Astrocyte (in vitro differentiated cells and primary cell): ENCODE results near the gene NUP50. TPM values are rescaled to one million over a fixed set of nuclear protein-coding genes. Genes with fewer than 3 reads are reported as not detected.

Source experiments
- DNase-seq: peaks from one replicate; pipeline ENCODE4 v3.0.0-alpha.2; 2010; ENCODE audit warnings: low read depth
- FAIRE-seq: peaks from 2 replicates; lab custom pipeline; 2011; peaks lifted over from hg19 to GRCh38; lab: Jason Lieb, UNC
- H2AFZ ChIP-seq: 2 replicates; pipeline ENCODE4 v1.6.0; 2012; ENCODE audit warnings: low read depth, low read length, inconsistent platforms
- H3K27ac ChIP-seq: 2 replicates; pipeline ENCODE4 v1.5.1; 2011; ENCODE audit warnings: low read depth, low read length, inconsistent platforms
- H3K27me3 ChIP-seq: 2 replicates; pipeline ENCODE4 v1.6.0; 2011; ENCODE audit warnings: low read length, inconsistent platforms; ENCODE audit not compliant: insufficient read depth
- H3K36me3 ChIP-seq: 2 replicates; pipeline ENCODE4 v1.5.1; 2011; ENCODE audit warnings: low read length, inconsistent platforms; ENCODE audit not compliant: insufficient read depth
- H3K4me1 ChIP-seq: 2 replicates; pipeline ENCODE4 v1.5.1; 2011; ENCODE audit warnings: low read length, inconsistent platforms; ENCODE audit not compliant: insufficient read depth
- H3K4me2 ChIP-seq: 2 replicates; pipeline ENCODE4 v1.6.0; 2012; ENCODE audit warnings: low read length, inconsistent platforms
- H3K4me3 ChIP-seq: 2 replicates; pipeline ENCODE4 v1.5.1; 2011; ENCODE audit warnings: low read depth, mild to moderate bottlenecking, low read length, inconsistent platforms; ENCODE audit not compliant: insufficient read depth
- H3K79me2 ChIP-seq: 2 replicates; pipeline ENCODE4 v1.6.0; 2012; ENCODE audit warnings: mild to moderate bottlenecking, low read length, inconsistent platforms; ENCODE audit not compliant: insufficient read depth
- H3K9ac ChIP-seq: 2 replicates; pipeline ENCODE4 v1.6.0; 2012; ENCODE audit warnings: mild to moderate bottlenecking, low read length, inconsistent platforms
- H3K9me3 ChIP-seq: 2 replicates; pipeline ENCODE4 v1.5.1; 2012; ENCODE audit warnings: low read depth, mild to moderate bottlenecking, low read length, inconsistent platforms; ENCODE audit not compliant: insufficient read depth
- H4K20me1 ChIP-seq: 2 replicates; pipeline ENCODE4 v1.6.0; 2012; ENCODE audit warnings: low read length, inconsistent platforms; ENCODE audit not compliant: insufficient read depth
- H3K27ac Mint-ChIP-seq: one replicate; pipeline ENCODE4 v1.8.0; 2021; ENCODE audit warnings: mild to moderate bottlenecking, mixed read lengths; ENCODE audit not compliant: unreplicated experiment
- H3K27me3 Mint-ChIP-seq: one replicate; pipeline ENCODE4 v1.8.0; 2021; ENCODE audit warnings: low read depth, mixed read lengths; ENCODE audit not compliant: unreplicated experiment
- H3K36me3 Mint-ChIP-seq: one replicate; pipeline ENCODE4 v1.8.0; 2021; ENCODE audit warnings: low read depth, mixed read lengths; ENCODE audit not compliant: unreplicated experiment
- H3K4me1 Mint-ChIP-seq: one replicate; pipeline ENCODE4 v1.8.0; 2021; ENCODE audit warnings: low read depth, mixed read lengths; ENCODE audit not compliant: unreplicated experiment
- H3K4me3 Mint-ChIP-seq: one replicate; pipeline ENCODE4 v1.8.0; 2021; ENCODE audit warnings: mild to moderate bottlenecking, moderate library complexity, mixed read lengths; ENCODE audit not compliant: unreplicated experiment
- H3K9me3 Mint-ChIP-seq: one replicate; pipeline ENCODE4 v1.8.0; 2021; ENCODE audit warnings: mild to moderate bottlenecking, mixed read lengths; ENCODE audit not compliant: unreplicated experiment
- EZH2 ChIP-seq: IDR thresholded peaks from 2 replicates; pipeline ENCODE4 v1.6.1; 2012; ENCODE audit warnings: mild to moderate bottlenecking, low read length, inconsistent platforms; ENCODE audit not compliant: insufficient read depth
- total RNA-seq: library from RNA; stranded (reverse); gene quantifications from 2 replicates; pipeline ENCODE4 v1.2.1, GENCODE V29; 2021
- TF ChIP-seq, protein P1 (sequence below): IDR thresholded peaks from 2 replicates; pipeline ENCODE4 v1.5.1; 2011; ENCODE audit warnings: low read depth, mild to moderate bottlenecking, inconsistent platforms, low read length, moderate library complexity; ENCODE audit not compliant: insufficient read depth

The NUP50 gene
- total RNA-seq, 1 donor from 2014 or later, result 56.4 TPM

- H3K4me1 ChIP-seq, result peaks cover 8% of the 10 kb centered on the region
- H3K36me3 Mint-ChIP-seq, result no peaks in the 10 kb centered on the region
- no peak overlapping the region for H3K4me2 ChIP-seq
- no peaks in the 10 kb centered on the region for H3K9me3 Mint-ChIP-seq
- FAIRE-seq (no peak), DNase-seq (no peak)
- TF ChIP-seq, protein P1, sequence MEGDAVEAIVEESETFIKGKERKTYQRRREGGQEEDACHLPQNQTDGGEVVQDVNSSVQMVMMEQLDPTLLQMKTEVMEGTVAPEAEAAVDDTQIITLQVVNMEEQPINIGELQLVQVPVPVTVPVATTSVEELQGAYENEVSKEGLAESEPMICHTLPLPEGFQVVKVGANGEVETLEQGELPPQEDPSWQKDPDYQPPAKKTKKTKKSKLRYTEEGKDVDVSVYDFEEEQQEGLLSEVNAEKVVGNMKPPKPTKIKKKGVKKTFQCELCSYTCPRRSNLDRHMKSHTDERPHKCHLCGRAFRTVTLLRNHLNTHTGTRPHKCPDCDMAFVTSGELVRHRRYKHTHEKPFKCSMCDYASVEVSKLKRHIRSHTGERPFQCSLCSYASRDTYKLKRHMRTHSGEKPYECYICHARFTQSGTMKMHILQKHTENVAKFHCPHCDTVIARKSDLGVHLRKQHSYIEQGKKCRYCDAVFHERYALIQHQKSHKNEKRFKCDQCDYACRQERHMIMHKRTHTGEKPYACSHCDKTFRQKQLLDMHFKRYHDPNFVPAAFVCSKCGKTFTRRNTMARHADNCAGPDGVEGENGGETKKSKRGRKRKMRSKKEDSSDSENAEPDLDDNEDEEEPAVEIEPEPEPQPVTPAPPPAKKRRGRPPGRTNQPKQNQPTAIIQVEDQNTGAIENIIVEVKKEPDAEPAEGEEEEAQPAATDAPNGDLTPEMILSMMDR, result no peak
- TF ChIP-seq EZH2, result no peak
- H3K4me3 Mint-ChIP-seq, result no peak overlapping the region
- H2AFZ ChIP-seq, result no peak overlapping the region
- H3K9me3 ChIP-seq, result no peaks in the 10 kb centered on the region
- no peak overlapping the region for H3K9ac ChIP-seq
- H3K79me2 ChIP-seq, result peaks cover 25% of the 10 kb centered on the region
- H3K4me3 ChIP-seq, result no peak overlapping the region
- peaks cover 55% of the 10 kb centered on the region for H4K20me1 ChIP-seq
- no peak overlapping the region for H3K27ac Mint-ChIP-seq
- H3K4me1 Mint-ChIP-seq, result peaks cover 15% of the 10 kb centered on the region
- H3K36me3 ChIP-seq, result no peaks in the 10 kb centered on the region
- no peak overlapping the region for H3K27ac ChIP-seq
- H3K27me3 Mint-ChIP-seq, result no peaks in the 10 kb centered on the region
- no peaks in the 10 kb centered on the region for H3K27me3 ChIP-seq
Measured at GRCh38 chr22:45218976-45219375, 55.3 kb downstream of the NUP50 start.

DNA sequence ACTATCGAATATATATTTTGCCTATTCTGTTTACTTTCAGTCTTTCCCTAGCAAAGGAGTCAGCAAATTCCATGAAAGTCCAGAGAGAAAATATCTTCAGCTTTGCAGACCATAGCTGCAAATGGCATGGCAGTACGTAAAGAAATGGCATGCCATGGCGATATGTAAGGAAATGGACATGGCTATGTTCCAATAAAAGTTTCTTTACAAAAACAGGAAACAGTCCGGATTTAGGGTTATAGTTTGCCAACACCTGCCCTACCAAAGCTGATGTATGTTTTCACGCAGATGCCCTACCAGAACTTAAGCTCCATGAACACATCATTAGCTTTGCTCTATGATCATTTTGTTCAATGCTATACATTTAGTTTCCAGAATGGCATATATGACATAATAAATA lies 57.5 kb downstream of the NUP50 start:
- Histone ChIP-seq H3K9me3 (no peaks in the 10 kb centered on the region), H3K79me2 (peaks cover 26% of the 10 kb centered on the region), H4K20me1 (peaks cover 69% of the 10 kb centered on the region), H3K36me3 (no peaks in the 10 kb centered on the region), H3K9ac (no peak overlapping the region), H3K27ac (no peak overlapping the region), H3K27me3 (no peaks in the 10 kb centered on the region), H3K4me3 (no peak overlapping the region), H3K4me1 (peaks cover 8% of the 10 kb centered on the region), H3K4me2 (no peak overlapping the region), H2AFZ (no peak overlapping the region)
- no peak for TF ChIP-seq EZH2
- TF ChIP-seq, protein P1, result no peak
- no peaks in the 10 kb centered on the region for H3K9me3 Mint-ChIP-seq
- FAIRE-seq (no peak), DNase-seq (no peak)
- H3K27ac Mint-ChIP-seq, result no peak overlapping the region
- H3K4me1 Mint-ChIP-seq, result peaks cover 18% of the 10 kb centered on the region
- H3K27me3 Mint-ChIP-seq, result no peaks in the 10 kb centered on the region
- H3K36me3 Mint-ChIP-seq, result no peaks in the 10 kb centered on the region
- H3K4me3 Mint-ChIP-seq, result no peak overlapping the region

GRCh38 chr22:45223304-45224117 lies 59.8 kb downstream of the NUP50 start:
- Histone ChIP-seq H3K4me1 (peaks cover 8% of the 10 kb centered on the region), H4K20me1 (peaks cover 72% of the 10 kb centered on the region), H2AFZ (no peak overlapping the region), H3K9ac (no peak overlapping the region), H3K9me3 (no peaks in the 10 kb centered on the region), H3K4me3 (no peak overlapping the region), H3K79me2 (peaks cover 13% of the 10 kb centered on the region), H3K4me2 (no peak overlapping the region), H3K27me3 (no peaks in the 10 kb centered on the region), H3K36me3 (no peaks in the 10 kb centered on the region), H3K27ac (no peak overlapping the region)
- Mint-ChIP-seq H3K4me3 (no peak overlapping the region), H3K36me3 (no peaks in the 10 kb centered on the region), H3K27me3 (no peaks in the 10 kb centered on the region), H3K4me1 (peaks cover 28% of the 10 kb centered on the region), H3K27ac (no peak overlapping the region), H3K9me3 (no peaks in the 10 kb centered on the region)
- TF ChIP-seq, protein P1, result no peak
- no peak for TF ChIP-seq EZH2
- no peak for FAIRE-seq
- no peak for DNase-seq
